Heart left ventricle (tissue), 16 donors: ENCODE data around the gene CPA3. TPM values are rescaled to one million over a fixed set of nuclear protein-coding genes. Genes with fewer than 3 reads are reported as not detected.

ENCODE experiments used
- ATAC-seq, 4 donors: fragments of 200-7000 bp; cut with Tn5 transposase; one replicate each; pipeline ENCODE4 v1.9.1; 2020 to 2022; ENCODE audit warnings: moderate library complexity in 4 of 4, mild to moderate bottlenecking in 3 of 4, moderate number of reproducible peaks in 1 of 4
- DNase-seq, 5 donors: peaks; one replicate each; pipeline ENCODE4 v3.0.0-alpha.2; 2020
- H3K27ac ChIP-seq, 12 donors: fragments of 200-600 bp; sonication (generic) in 4 of 12; one replicate each; pipeline versions ENCODE4 v1.5.0 to v1.8.0; 2016 to 2022; ENCODE audit warnings: mild to moderate bottlenecking in 2 of 12
- H3K27me3 ChIP-seq, 9 donors: fragments of 200-600 bp; sonication (generic) in 2 of 9; one replicate each; pipeline versions ENCODE4 v1.5.1 to v1.8.0; 2016 to 2022; ENCODE audit warnings: mild to moderate bottlenecking in 3 of 9
- H3K36me3 ChIP-seq, 9 donors: fragments of 200-600 bp; sonication (generic) in 2 of 9; one replicate each; pipeline versions ENCODE4 v1.5.0 to v1.8.0; 2018 to 2022; ENCODE audit warnings: mild to moderate bottlenecking in 2 of 9
- H3K4me1 ChIP-seq, 12 donors: fragments of 200-600 bp; sonication (generic) in 4 of 12; one replicate each; pipeline versions ENCODE4 v1.5.0 to v1.8.0; 2016 to 2022; ENCODE audit warnings: mild to moderate bottlenecking in 3 of 12
- H3K4me3 ChIP-seq, 12 donors: fragments of 200-600 bp; sonication (generic) in 4 of 12; one replicate each; pipeline versions ENCODE4 v1.5.0 to v1.8.0; 2017 to 2022; ENCODE audit warnings: mild to moderate bottlenecking in 9 of 12, moderate library complexity in 4 of 12
- H3K9me3 ChIP-seq, 12 donors: fragments of 200-600 bp; sonication (generic) in 4 of 12; one replicate each; pipeline versions ENCODE4 v1.5.0 to v1.8.0; 2016 to 2022; ENCODE audit warnings: mild to moderate bottlenecking in 1 of 12
- POLR2A ChIP-seq, 2 donors: fragments of 450-650 bp; IDR thresholded peaks; one replicate each; pipeline ENCODE4 v1.6.1; 2017; ENCODE audit warnings: antibody characterized with exemption in 2 of 2, mild to moderate bottlenecking in 2 of 2, moderate library complexity in 2 of 2
- WGBS, 4 donors: extraction: QIAGEN DNeasy Blood & Tissue Kit in 2 of 4; methylation state at CpG; one replicate each; pipeline versions ENCODE4 v1.1.5 to v1.1.7; 2013 to 2018; 5-methylcytosine and 5-hydroxymethylcytosine counted together
- intact Hi-C, 10 donors: fragments of 100-400 bp; cut with DNase I; formaldehyde crosslinking; loops; one replicate each; pipeline versions ENCODE4 v1.11.1 to v1.14.2; 2022
- polyA plus RNA-seq, 2 donors: library from polyadenylated mRNA; stranded (reverse); fragments of 200-250 nt; gene quantifications; one replicate each; pipeline ENCODE4 v1.2.3, GENCODE V29; 2013
- total RNA-seq, 9 donors: library from RNA; depleted of rRNA in 2 of 9; stranded (reverse); fragments of >200 nt in 2 of 9; fragmentation: NEBNext Ultra II Directional in 3 of 9; extraction: Animal tissue kit (Norgen Biotek cat#: 25700) in 3 of 9; gene quantifications; one replicate each; pipeline versions ENCODE4 v1.1.0 to v1.2.4, GENCODE V29; 2016 to 2023
- TF ChIP-seq, protein P1 (sequence below), 12 donors: fragments of 200-600 bp; sonication (generic) in 4 of 12; IDR thresholded peaks; one replicate each; pipeline versions ENCODE4 v1.5.0 to v1.8.0; 2018 to 2022; ENCODE audit warnings: antibody characterized with exemption in 12 of 12, mild to moderate bottlenecking in 5 of 12
- donor health status: ischemic (EF 13 %, LVEDD 7.1; RV severe dilation, severe dysfunction).
- donor health status: healthy with polysubstance abuse.
- donor health status: DM: no; HTN: yes; CAD: no.
- donor health status: DM: no; HTN: no; CAD: no.
- donor health status: ischemic (EF 25% LVEDD 6.9; RV normal size, moderate dysfunction).
- donor health status: ischemic (EF 25% LVEDD 5.7; RV mildly dilated, moderate dysfunction).
- donor health status: healthy.
- donor health status: DM: yes; HTN: yes; CAD: no.
- donor health status: ischemic (EF 35%, LVEDD 5.7; RV mildly dilated, moderate dysfunction).
- donor health status: nonischemic (EF 11% LVEDD 7.7; RV severe dilation, severe dysfunction).
- donor health status: DM: yes; HTN: yes; CAD: no.
- donor health status: PGD.
- donor health status: ischemic (EF 29% LVEDD 5.4; RV normal size, mild dysfunction).
- donor health status: nonischemic (EF 23%, LVEDD 6.1; RV moderate dilation, normal function).

The CPA3 gene
- total and polyA plus RNA-seq, 11 donors = 0.43 to 5.1 (median 0.98) TPM; not detected in 2

DNA sequence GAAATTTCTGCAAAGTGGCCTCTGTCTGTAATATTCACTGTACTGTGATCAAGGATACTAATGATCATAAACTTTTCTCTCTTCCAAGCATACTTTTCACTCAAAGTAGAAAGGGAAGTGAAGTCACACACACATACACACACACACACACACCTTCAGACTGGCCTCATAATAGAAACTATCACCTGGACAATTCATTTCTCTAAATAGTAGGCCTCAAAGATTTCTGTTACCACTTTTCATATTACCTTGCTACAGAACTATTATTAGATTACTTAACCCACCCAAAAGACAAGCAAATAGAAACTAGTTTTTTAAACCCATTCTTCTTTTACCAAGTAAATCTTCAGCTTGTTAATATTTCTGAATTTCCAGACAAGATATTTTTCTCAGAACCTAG is 25.3 kb upstream of the CPA3 start:
- no peak overlapping the region for H3K27ac ChIP-seq
- TF ChIP-seq POLR2A (IDR thresholded peaks at IDR 0.05) = no peak
- TF ChIP-seq, protein P1, sequence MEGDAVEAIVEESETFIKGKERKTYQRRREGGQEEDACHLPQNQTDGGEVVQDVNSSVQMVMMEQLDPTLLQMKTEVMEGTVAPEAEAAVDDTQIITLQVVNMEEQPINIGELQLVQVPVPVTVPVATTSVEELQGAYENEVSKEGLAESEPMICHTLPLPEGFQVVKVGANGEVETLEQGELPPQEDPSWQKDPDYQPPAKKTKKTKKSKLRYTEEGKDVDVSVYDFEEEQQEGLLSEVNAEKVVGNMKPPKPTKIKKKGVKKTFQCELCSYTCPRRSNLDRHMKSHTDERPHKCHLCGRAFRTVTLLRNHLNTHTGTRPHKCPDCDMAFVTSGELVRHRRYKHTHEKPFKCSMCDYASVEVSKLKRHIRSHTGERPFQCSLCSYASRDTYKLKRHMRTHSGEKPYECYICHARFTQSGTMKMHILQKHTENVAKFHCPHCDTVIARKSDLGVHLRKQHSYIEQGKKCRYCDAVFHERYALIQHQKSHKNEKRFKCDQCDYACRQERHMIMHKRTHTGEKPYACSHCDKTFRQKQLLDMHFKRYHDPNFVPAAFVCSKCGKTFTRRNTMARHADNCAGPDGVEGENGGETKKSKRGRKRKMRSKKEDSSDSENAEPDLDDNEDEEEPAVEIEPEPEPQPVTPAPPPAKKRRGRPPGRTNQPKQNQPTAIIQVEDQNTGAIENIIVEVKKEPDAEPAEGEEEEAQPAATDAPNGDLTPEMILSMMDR (IDR thresholded peaks at IDR 0.05) = no peak
- ATAC-seq (no peak), DNase-seq (no peak)
- H3K4me1 ChIP-seq = no peaks in the 10 kb centered on the region
- peaks cover 0 to 5% (median 0%) of the 10 kb centered on the region in 12 donors for H3K9me3 ChIP-seq
- intact Hi-C loops = no loop called here
- H3K36me3 ChIP-seq = no peaks in the 10 kb centered on the region
- H3K27me3 ChIP-seq = peaks cover 0 to 4% (median 0%) of the 10 kb centered on the region in 9 donors
- H3K4me3 ChIP-seq = no peak overlapping the region

DNA sequence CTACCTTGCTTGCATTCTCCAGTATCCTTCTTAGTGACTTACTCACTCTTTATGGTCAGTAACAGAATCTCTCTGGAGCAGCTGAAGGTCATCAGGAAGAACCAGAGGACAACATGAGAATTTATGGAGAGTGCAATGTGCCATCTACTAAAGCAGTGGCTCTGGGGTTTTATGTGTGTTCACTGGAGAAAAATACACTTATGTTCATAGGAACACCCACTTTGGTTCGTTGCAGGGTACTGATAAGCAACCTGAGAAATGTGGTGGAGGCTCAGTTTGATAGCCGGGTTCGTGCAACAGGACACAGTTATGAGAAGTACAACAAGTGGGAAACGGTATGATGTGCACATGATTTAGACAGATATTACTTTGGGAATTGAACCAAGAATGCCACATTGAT is 24.6 kb upstream of the CPA3 start:
- no peak for TF ChIP-seq POLR2A (IDR thresholded peaks at IDR 0.05)
- TF ChIP-seq, protein P1 (IDR thresholded peaks at IDR 0.05) = no peak
- H3K36me3 ChIP-seq = no peaks in the 10 kb centered on the region
- intact Hi-C loops = no loop called here
- no peak overlapping the region for H3K27ac ChIP-seq
- ATAC-seq (no peak), DNase-seq (no peak)
- H3K9me3 ChIP-seq = peaks cover 0 to 5% (median 0%) of the 10 kb centered on the region in 12 donors
- no peaks in the 10 kb centered on the region for H3K4me1 ChIP-seq
- peaks cover 0 to 4% (median 0%) of the 10 kb centered on the region in 9 donors for H3K27me3 ChIP-seq
- no peak overlapping the region for H3K4me3 ChIP-seq
- WGBS, 4 donors = 62 to 74% (median 64%) methylated on average over 4 of the region's 4 CpGs

DNA sequence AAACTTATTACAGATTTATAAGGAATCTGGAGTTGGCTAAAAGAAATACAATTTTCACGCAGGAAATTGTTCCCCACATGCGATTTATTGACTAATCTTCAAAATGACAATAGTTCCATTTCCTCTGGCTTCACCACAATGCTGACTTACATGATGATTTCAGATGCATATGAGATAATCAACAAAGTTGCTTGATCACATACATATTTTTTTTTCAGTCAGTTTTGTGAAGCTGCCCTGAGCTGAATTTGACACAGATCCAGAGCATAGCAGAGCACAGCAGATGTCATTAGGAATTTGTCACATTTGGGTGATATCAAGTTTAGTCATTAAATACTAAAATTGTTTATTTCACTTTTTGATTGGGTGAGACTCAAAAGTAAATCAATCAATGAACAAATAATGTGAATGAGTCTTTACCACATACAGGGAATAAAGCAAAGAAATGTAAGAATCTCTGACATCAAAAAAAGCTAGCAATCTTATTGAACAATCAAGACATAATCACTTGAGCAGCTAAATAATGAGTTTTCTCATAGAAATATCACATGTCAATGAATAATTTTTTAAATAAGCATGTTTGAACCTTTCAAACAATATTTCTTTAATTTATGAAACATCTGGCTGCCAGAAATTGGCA is 19.2 kb upstream of the CPA3 start:
- TF ChIP-seq POLR2A (IDR thresholded peaks at IDR 0.05) = no peak
- TF ChIP-seq, protein P1 (IDR thresholded peaks at IDR 0.05) = no peak
- DNase-seq (no peak), ATAC-seq (no peak)
- intact Hi-C loops = no loop called here
- Histone ChIP-seq H3K27me3 (peaks cover 0 to 4% (median 0%) of the 10 kb centered on the region in 9 donors), H3K4me1 (no peaks in the 10 kb centered on the region), H3K9me3 (no peaks in the 10 kb centered on the region), H3K4me3 (no peak overlapping the region), H3K27ac (no peak overlapping the region), H3K36me3 (no peaks in the 10 kb centered on the region)
- WGBS, 4 donors = 66 to 83% (median 75%) methylated on average over 2 of the region's 2 CpGs

DNA sequence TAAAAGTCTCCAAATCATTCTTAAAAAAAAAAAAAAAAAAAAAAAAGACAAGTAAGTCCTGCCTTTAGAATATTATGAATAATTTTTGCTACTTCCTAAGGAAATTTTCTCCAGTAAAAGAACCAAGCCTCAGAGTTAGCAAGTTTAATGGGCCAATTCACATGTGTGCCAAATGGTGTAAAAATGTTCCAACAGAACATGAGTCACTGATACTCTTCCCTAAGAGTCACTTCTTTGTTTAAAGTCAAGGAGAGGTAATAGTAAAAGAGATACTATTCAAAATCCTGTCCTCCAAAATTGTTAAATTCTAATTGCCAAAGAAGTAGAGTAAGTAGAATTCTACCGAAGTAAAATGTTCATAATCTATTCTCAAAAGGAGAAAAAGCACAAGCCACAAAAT is 17.7 kb upstream of the CPA3 start:
- Histone ChIP-seq H3K27ac (no peak overlapping the region), H3K27me3 (no peaks in the 10 kb centered on the region), H3K4me3 (no peak overlapping the region), H3K9me3 (no peaks in the 10 kb centered on the region), H3K36me3 (no peaks in the 10 kb centered on the region), H3K4me1 (peaks cover 0 to 2% (median 0%) of the 10 kb centered on the region in 12 donors)
- no peak for ATAC-seq
- WGBS, 4 donors = 37 to 84% (median 59%) methylated on average over 1 of the region's 1 CpG
- no peak for TF ChIP-seq POLR2A (IDR thresholded peaks at IDR 0.05)
- TF ChIP-seq, protein P1 (IDR thresholded peaks at IDR 0.05) = no peak
- DNase-seq = no peak
- intact Hi-C loops = no loop called here
